Parathyroid adenoma (tissue), 2 donors: ENCODE results near the gene CRACR2A.

ENCODE experiments used
- H2AFZ ChIP-seq: fragments of 300-600 bp; sonication (generic); one replicate; pipeline ENCODE4 v1.7.0; 2017; ENCODE audit warnings: antibody characterized with exemption, mild to moderate bottlenecking
- H3K27ac ChIP-seq: fragments of 300-600 bp; sonication (generic); one replicate; pipeline ENCODE4 v1.7.0; 2017
- H3K27me3 ChIP-seq: fragments of 300-600 bp; sonication (generic); one replicate; pipeline ENCODE4 v1.7.0; 2017; ENCODE audit warnings: low read length; ENCODE audit not compliant: control insufficient read depth, insufficient read depth
- H3K36me3 ChIP-seq: fragments of 300-600 bp; sonication (generic); one replicate; pipeline ENCODE4 v1.7.0; 2017; ENCODE audit warnings: low read length; ENCODE audit not compliant: control insufficient read depth, insufficient read depth
- H3K4me1 ChIP-seq: fragments of 300-600 bp; sonication (generic); one replicate; pipeline ENCODE4 v1.7.0; 2017; ENCODE audit warnings: control low read depth
- H3K4me2 ChIP-seq: fragments of 300-600 bp; sonication (generic); one replicate; pipeline ENCODE4 v1.7.0; 2017; ENCODE audit warnings: low read length
- H3K4me3 ChIP-seq: fragments of 300-600 bp; sonication (generic); one replicate; pipeline ENCODE4 v1.7.0; 2017; ENCODE audit warnings: low read depth, low read length
- H3K79me2 ChIP-seq: fragments of 300-600 bp; sonication (generic); one replicate; pipeline ENCODE4 v1.7.0; 2017; ENCODE audit warnings: control low read depth
- H3K9ac ChIP-seq: fragments of 300-600 bp; sonication (generic); one replicate; pipeline ENCODE4 v1.7.0; 2017; ENCODE audit warnings: mild to moderate bottlenecking
- H3K9me3 ChIP-seq: fragments of 300-600 bp; sonication (generic); one replicate; pipeline ENCODE4 v1.7.0; 2017; ENCODE audit warnings: low read length; ENCODE audit not compliant: control insufficient read depth
- CTCF ChIP-seq: fragments of 300-600 bp; sonication (generic); IDR thresholded peaks from one replicate; pipeline ENCODE4 v1.7.0; 2017; ENCODE audit warnings: antibody characterized with exemption, mild to moderate bottlenecking
- donor health status: primary hyperparathyroidism.

The CRACR2A gene

DNA sequence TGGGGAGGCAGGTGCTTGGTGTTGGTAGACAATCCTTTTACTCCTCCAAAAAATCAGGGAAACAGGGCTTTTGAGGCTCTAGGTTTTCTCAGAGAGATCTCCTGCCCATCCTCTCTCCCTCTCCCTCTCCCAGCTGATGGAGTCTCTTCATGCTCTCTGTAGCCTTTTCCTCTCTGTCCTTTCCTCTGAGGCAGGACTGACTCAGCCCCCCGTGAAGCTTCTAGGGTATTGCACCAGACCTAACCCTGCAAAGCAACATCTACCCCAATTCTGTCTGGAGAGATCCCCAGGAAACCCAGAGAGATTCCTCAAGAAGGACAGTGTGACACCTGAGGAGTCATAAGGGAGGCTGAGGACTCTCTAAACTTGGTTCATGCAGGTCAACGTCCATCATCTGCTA is 66.4 kb downstream of the CRACR2A start:
- no peaks in the 10 kb centered on the region for H3K79me2 ChIP-seq
- no peak overlapping the region for H3K9ac ChIP-seq
- no peaks in the 10 kb centered on the region for H3K9me3 ChIP-seq
- H3K27me3 ChIP-seq = no peaks in the 10 kb centered on the region
- no peak overlapping the region for H2AFZ ChIP-seq
- no peak for TF ChIP-seq CTCF
- H3K4me1 ChIP-seq = no peaks in the 10 kb centered on the region
- H3K4me3 ChIP-seq = no peak overlapping the region
- no peaks in the 10 kb centered on the region for H3K36me3 ChIP-seq
- no peak overlapping the region for H3K27ac ChIP-seq
- no peak overlapping the region for H3K4me2 ChIP-seq

GRCh38 chr12:3685830-3686229 is 67.1 kb downstream of the CRACR2A start:
- no peaks in the 10 kb centered on the region for H3K79me2 ChIP-seq
- no peak overlapping the region for H2AFZ ChIP-seq
- H3K4me1 ChIP-seq = no peaks in the 10 kb centered on the region
- H3K36me3 ChIP-seq = no peaks in the 10 kb centered on the region
- H3K9me3 ChIP-seq = no peaks in the 10 kb centered on the region
- H3K4me3 ChIP-seq = no peak overlapping the region
- H3K27me3 ChIP-seq = no peaks in the 10 kb centered on the region
- no peak overlapping the region for H3K27ac ChIP-seq
- no peak overlapping the region for H3K9ac ChIP-seq
- TF ChIP-seq CTCF = no peak
- no peak overlapping the region for H3K4me2 ChIP-seq

DNA sequence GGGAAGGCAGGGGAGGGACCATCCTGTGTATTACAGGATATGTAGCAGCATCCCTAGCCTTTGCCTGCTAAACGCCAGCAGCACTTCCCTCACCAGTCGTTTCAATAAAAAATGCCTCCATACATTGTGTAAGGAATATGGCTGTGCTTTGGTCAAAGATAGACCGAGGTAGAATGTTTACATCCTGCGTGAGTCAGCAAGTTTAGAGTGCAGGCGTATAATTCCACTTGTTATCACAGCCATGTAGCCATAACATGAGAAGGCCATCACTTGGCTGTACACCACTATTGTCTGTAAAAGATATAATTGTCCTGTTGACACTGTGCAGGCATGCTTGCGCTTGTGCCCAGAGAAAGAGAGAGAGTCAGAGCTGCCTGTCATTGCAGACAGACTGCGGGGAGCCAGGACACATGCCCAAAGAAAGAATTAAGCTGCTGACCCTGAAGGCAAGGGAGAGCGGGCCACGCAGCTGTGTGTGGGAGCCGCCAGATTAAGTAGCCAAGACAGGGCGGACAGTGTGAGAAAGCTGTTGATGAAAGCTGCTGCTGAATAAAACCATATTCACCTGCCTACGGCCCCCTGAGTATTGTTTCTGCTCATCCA is 68.4 kb downstream of the CRACR2A start:
- H3K27ac ChIP-seq = no peak overlapping the region
- H3K27me3 ChIP-seq = no peaks in the 10 kb centered on the region
- H2AFZ ChIP-seq = no peak overlapping the region
- no peaks in the 10 kb centered on the region for H3K36me3 ChIP-seq
- no peak overlapping the region for H3K4me3 ChIP-seq
- no peaks in the 10 kb centered on the region for H3K79me2 ChIP-seq
- H3K4me2 ChIP-seq = no peak overlapping the region
- H3K4me1 ChIP-seq = no peaks in the 10 kb centered on the region
- no peak overlapping the region for H3K9ac ChIP-seq
- H3K9me3 ChIP-seq = no peaks in the 10 kb centered on the region
- no peak for TF ChIP-seq CTCF

- no peak overlapping the region for H3K27ac ChIP-seq
- no peak overlapping the region for H2AFZ ChIP-seq
Measured at GRCh38 chr12:3683670-3684069, 69.2 kb downstream of the CRACR2A start.

More at GRCh38 chr12:3683670-3684069, 69.2 kb downstream of the CRACR2A start:
- Histone ChIP-seq H3K79me2 (no peaks in the 10 kb centered on the region), H3K36me3 (no peaks in the 10 kb centered on the region), H3K4me2 (no peak overlapping the region), H3K27me3 (no peaks in the 10 kb centered on the region), H3K9ac (no peak overlapping the region), H3K4me1 (no peaks in the 10 kb centered on the region), H3K4me3 (no peak overlapping the region), H3K9me3 (no peaks in the 10 kb centered on the region)
- no peak for TF ChIP-seq CTCF
